HFF-Myc (cell line): Measurements from ENCODE around the gene CCDC192.
"Not testable (repeated sequence)": the region's sequence is repeated elsewhere in the genome, so short reads cannot be mapped to it uniquely, and the experiment has no call there.

ENCODE experiments used
- DNase-seq: peaks from one replicate; pipeline ENCODE4 v3.0.0-alpha.2; 2011; ENCODE audit warnings: low read depth; ENCODE audit errors: extremely low read depth
- H3K4me3 ChIP-seq: replicated peaks from 2 replicates; pipeline ENCODE4 v1.5.1; 2011; ENCODE audit warnings: low read depth, mild to moderate bottlenecking, control low read depth, low read length
- TF ChIP-seq, protein P1 (sequence below): IDR thresholded peaks from 2 replicates; pipeline ENCODE4 v1.5.1; 2012; ENCODE audit warnings: mild to moderate bottlenecking, low read depth, low read length, control low read depth; ENCODE audit errors: missing control alignments

The CCDC192 gene

DNA sequence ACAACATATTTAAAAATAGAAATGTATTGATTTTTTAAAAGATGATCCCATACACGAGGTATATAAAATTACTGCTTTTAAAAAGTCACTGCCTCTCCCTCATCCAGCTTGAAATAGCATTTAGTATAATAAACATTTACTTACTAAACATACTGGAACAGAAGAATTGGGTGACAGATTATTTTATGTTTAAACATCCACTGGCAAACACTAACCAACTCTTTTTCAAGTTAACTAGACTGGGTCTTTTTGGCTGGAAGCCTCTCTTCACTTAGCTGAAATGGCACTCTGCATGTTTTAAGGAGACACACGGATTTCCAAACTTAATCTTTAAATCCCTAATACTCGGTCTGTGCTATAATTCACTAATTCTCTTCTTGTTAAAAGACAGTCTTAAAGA lies 35.3 kb upstream of the CCDC192 start:
- no peak for DNase-seq
- TF ChIP-seq, protein P1, sequence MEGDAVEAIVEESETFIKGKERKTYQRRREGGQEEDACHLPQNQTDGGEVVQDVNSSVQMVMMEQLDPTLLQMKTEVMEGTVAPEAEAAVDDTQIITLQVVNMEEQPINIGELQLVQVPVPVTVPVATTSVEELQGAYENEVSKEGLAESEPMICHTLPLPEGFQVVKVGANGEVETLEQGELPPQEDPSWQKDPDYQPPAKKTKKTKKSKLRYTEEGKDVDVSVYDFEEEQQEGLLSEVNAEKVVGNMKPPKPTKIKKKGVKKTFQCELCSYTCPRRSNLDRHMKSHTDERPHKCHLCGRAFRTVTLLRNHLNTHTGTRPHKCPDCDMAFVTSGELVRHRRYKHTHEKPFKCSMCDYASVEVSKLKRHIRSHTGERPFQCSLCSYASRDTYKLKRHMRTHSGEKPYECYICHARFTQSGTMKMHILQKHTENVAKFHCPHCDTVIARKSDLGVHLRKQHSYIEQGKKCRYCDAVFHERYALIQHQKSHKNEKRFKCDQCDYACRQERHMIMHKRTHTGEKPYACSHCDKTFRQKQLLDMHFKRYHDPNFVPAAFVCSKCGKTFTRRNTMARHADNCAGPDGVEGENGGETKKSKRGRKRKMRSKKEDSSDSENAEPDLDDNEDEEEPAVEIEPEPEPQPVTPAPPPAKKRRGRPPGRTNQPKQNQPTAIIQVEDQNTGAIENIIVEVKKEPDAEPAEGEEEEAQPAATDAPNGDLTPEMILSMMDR = no peak
- H3K4me3 ChIP-seq = no peak overlapping the region

DNA sequence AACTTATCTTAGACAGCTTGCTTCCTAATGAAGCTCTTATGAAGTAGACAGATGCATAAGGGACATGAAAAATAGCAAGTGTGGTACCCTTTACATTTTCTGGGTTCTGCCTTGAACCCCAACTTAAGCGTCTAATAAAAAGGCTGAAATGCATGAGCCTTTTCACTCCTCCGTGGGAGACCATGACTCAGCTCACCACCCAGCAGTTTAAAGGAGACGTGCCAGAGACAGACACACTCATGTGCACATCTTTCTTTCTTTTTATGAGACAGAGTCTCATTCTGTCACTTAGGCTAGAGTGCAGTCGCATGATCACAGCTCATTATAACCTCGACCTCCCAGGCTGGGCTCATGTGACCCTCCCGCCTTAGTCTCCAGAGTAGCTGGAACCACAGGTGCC lies 32.0 kb upstream of the CCDC192 start:
- no peak overlapping the region for H3K4me3 ChIP-seq
- no peak for DNase-seq
- TF ChIP-seq, protein P1 = no peak

DNA sequence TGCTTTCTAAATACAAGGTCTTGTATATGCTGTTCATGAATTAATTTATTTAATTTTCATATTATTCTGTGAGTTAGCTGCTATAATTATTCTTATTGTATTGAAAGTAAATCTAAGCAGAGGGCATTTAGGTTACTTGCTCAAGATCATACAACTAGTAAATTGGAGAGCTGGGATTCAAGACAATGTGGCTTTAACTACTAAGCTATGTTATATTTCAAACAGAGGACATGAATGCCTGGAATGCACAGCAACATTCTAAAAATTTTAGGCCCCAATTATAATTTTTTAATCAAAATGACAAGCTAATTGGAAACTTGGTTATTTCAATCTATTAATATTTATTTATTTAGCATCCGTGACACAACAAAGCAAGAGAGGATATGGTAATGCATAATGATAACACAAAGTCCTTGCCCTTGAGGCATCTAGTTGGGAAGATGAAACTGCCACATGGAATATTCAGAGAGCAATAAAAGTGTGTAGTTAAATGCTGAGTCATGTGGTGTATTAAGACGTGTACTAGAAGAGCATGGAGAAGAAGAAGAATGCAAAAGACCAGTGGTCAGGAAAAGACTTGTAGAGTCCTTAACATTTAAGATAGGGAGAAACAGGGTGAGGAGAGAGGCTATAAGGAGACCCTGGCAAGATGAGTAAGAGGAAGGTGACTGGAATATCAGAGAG lies 29.9 kb upstream of the CCDC192 start:
- H3K4me3 ChIP-seq = no peak overlapping the region
- TF ChIP-seq, protein P1 = no peak
- DNase-seq = no peak

DNA sequence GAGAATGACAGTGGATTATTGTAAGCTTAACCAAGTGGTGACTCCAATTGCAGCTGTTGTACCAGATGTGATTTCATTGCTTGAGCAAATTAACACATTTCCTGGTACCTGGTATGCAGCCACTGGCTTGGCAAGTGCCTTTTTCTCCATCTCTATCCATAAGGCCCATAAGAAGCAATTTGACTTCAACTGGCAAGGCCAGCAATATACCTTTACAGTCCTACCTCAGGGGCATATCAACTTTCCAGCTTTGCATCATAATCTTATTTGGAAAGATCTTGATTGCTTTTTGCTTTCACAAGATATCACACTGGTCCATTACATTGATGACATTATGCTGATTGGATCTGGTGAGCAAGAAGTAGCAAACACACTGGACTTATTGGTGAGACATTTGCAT lies 26.2 kb upstream of the CCDC192 start:
- DNase-seq, H3K4me3 ChIP-seq: not testable (repeated sequence)

DNA sequence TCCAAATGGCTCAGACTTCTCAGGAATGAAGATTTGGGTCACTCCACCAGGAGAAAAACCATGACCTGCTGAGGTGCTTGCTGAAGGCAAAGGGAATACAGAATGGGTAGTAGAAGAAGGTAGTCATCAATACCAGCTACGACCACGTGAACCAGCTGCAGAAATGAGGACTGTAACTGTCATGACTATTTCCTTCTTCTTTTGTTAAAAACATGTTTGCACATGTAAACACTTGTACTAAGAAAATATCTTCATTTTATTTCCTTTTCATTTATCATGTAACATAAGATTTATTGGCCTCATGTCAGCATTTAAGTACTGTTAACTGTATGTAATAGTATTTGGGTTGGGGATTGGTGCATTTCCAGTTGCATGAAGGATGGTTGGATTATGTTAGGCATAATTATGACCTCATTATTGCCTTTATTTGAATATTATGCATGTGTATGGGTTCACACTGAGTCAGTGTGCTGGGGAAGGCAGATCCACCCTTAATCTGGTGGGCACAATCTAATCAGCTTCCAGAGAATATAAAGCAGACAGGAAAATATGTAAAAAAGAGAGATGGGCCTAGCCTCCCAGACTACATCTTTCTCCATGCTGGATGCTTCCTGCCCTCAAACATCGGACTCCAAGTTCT lies 23.4 kb upstream of the CCDC192 start:
- not testable (repeated sequence) for DNase-seq, H3K4me3 ChIP-seq

DNA sequence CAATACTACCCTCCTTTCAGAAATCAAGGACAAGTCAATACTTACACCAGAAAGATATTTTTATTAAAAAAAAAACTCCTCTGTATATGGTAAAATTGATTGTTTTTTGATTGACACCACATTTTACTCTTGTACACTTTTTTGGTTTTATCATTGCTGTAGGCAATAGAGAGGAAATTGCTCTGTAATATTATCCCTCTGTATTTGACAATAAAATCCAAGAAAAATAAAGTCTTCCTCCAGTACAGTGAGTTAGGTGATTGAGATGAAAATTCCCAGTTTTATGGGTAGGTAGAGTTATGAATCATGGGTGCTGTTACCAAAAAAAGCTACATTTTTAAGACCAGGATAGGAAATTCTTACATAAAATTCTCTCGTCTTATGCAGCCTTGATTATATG lies 22.6 kb upstream of the CCDC192 start:
- no peak for DNase-seq
- H3K4me3 ChIP-seq = no peak overlapping the region
- TF ChIP-seq, protein P1 = no peak

DNA sequence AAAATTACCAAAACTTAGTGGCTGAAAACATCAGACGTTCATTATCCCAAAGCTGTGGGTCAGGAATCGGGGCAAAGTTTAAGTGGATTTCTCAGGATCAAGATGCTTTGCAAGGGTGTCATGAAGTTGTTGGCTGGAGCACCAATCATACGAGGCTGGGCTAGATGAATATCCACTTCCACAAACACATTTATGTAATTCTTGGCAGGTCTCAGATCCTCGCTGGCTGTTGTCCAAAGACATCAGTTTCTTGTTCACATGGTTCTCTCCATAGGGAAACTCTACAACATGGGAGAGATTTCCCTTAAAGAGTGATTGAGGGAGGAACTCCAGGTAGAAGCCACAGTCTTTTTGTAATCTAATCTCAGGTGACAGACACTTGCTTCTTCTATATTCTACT lies 20.2 kb upstream of the CCDC192 start:
- no peak for DNase-seq
- H3K4me3 ChIP-seq = no peak overlapping the region
- TF ChIP-seq, protein P1 = no peak
